Fibroblast of villous mesenchyme (primary cell): ENCODE results near the gene BLOC1S2. TPM values are rescaled to one million over a fixed set of nuclear protein-coding genes. Genes with fewer than 3 reads are reported as not detected.

Experiments used
- DNase-seq: peaks from one replicate; pipeline ENCODE4 v3.0.0-alpha.2; 2010; ENCODE audit warnings: low read depth
- H3K4me3 ChIP-seq: 2 replicates; pipeline ENCODE4 v1.5.1; 2011; ENCODE audit warnings: low read depth, mild to moderate bottlenecking, low read length
- total RNA-seq: library from RNA; depleted of rRNA; stranded (reverse); fragments of >200 nt; gene quantifications from 2 replicates; pipeline ENCODE4 v1.2.3, GENCODE V29; 2012
- TF ChIP-seq, protein P1 (sequence below): IDR thresholded peaks from 2 replicates; pipeline ENCODE4 v1.5.1; 2012; ENCODE audit warnings: low read depth, mild to moderate bottlenecking, low read length; ENCODE audit not compliant: insufficient read depth

Gene BLOC1S2
- total RNA-seq, 1 donor, result 35.0 TPM

DNA sequence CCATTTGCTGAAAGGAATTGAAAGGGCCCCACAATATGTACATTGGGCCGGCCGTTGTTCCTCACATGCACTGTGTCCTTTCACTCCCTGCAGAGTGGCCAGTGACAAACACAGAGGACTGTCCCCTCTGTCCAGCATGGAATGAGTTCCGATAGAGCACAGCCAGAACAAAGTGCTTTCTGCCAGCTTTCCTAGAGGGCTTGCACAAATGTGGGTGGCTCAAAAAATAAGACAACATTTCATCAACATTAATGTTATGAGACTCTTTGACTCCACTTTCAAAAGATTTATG lies 41.2 kb upstream of the BLOC1S2 start:
- DNase-seq, result no peak
- TF ChIP-seq, protein P1, sequence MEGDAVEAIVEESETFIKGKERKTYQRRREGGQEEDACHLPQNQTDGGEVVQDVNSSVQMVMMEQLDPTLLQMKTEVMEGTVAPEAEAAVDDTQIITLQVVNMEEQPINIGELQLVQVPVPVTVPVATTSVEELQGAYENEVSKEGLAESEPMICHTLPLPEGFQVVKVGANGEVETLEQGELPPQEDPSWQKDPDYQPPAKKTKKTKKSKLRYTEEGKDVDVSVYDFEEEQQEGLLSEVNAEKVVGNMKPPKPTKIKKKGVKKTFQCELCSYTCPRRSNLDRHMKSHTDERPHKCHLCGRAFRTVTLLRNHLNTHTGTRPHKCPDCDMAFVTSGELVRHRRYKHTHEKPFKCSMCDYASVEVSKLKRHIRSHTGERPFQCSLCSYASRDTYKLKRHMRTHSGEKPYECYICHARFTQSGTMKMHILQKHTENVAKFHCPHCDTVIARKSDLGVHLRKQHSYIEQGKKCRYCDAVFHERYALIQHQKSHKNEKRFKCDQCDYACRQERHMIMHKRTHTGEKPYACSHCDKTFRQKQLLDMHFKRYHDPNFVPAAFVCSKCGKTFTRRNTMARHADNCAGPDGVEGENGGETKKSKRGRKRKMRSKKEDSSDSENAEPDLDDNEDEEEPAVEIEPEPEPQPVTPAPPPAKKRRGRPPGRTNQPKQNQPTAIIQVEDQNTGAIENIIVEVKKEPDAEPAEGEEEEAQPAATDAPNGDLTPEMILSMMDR, result no peak
- no peak overlapping the region for H3K4me3 ChIP-seq

DNA sequence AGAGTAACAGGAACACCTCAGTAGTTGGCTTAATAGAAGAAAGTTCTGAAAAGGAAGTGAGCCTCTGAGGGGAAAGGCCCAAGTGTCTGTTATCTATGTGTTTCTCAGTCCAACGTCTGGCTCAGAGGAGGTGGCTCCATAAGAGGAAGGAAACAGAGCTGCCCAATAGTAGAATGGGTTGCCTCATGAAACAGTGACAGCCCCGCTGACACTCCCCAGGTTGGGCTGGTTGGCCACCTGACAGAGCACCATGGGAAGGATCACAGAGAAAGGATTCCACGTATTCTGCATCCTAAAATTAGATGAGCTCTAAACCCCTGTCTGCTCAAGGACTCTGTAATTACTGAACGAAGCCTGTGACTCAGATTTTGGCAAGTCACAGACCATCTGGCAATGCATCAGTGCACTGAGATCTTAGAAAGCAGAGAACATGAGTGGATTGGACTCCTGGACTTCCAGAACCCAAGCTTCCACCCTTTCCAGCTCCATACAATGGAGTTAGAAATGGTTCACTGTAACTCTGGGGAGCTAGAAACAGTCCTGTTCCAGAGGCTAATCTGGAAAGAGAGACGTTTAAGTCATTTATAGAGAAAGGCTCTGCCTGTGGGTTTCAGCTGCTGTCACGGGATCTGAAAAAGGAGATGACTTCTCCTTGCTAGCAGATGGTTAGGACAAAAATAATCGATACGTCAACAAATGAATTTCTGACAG lies 40.7 kb upstream of the BLOC1S2 start:
- no peak for DNase-seq
- TF ChIP-seq, protein P1, result no peak
- no peak overlapping the region for H3K4me3 ChIP-seq

DNA sequence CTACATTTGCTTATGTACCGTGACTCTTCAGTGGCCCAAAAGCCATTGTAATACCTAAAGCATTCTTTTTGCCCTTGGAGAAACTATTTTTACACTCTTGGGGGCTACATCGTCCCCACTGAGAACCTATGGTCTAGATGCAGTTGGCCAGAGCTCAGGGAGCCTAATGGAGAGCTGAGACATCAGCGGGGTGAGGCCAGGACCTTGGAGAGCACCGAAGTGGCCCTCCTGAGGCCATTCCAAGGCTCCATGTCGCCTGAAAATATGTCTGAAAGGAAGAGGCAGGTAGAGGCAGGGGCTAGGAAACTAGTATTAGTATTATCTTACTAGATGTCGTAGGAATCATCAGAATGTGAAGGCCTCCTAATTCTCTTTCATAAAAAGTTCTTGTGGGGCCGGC lies 38.7 kb upstream of the BLOC1S2 start:
- no peak overlapping the region for H3K4me3 ChIP-seq
- TF ChIP-seq, protein P1, result no peak
- no peak for DNase-seq

DNA sequence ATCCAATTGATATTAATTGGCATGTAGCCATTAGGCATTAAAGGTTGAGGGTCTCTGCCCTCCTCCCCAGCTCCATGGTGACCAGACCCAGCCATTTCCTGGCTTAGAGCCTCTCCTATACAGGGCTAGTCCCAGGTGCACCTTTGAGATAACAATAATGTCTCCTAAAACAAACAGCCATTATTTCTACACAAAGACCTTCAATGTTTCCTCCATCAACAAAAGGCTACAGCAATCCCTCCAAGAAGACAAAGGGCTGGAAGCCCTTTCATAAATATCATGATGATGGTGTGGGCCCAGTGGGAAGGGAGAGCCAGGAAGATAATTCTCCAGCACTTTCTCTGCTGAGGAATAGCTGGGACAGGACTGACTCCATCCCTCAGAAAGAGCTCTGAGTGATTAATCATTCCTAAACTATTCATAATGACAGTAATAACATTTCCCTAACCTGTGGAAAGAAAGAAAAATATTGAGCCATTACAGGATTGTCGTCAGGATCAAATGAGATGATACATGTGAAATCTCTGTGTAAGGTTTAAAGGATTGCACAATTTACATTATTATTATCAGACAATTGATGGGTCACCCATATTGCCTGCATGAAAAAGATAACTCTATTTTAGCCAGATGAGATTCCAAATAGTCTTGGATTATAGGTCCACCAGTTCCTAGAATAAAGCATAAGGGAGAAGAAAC lies 33.4 kb upstream of the BLOC1S2 start:
- DNase-seq, result no peak
- TF ChIP-seq, protein P1, result no peak
- no peak overlapping the region for H3K4me3 ChIP-seq

DNA sequence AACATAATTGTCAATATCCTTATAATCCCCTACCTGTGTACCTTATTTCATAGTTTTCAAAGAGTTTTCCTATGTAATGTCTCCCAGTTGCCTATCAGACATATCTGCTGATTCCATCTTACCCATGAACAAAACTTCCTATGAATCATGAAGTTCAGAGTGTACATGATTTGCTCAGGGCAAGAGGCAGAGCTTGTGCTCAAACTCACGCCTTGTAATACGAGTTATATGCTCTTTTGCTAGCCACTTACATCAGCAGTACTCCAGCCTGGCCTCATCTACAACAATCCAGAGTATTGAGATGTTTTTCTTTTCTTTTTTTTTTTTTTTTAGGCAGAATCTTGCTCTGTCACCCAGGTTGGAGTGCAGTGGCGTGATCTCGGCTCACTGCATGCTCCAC lies 31.7 kb upstream of the BLOC1S2 start:
- no peak overlapping the region for H3K4me3 ChIP-seq
- TF ChIP-seq, protein P1, result no peak
- DNase-seq, result no peak

DNA sequence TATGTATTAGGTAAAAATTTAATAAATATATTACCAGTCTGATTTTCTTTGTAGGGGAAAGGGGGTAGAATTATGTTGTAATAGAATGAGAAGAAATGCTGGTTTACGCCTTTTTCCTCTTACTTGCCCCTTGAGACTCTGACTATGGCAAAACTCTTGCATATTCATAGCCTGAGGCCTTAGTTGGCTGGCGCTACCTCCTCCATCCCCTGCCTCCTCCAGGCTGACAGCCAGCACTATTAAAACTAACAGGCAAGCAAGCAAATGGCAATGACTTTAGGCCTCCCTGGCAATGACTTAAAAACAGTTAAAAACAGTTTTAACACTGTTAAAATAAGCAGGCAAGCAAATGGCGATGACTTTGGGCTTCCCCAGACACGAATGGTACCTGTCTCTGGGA lies 29.1 kb upstream of the BLOC1S2 start:
- no peak for DNase-seq
- TF ChIP-seq, protein P1, result no peak
- no peak overlapping the region for H3K4me3 ChIP-seq

DNA sequence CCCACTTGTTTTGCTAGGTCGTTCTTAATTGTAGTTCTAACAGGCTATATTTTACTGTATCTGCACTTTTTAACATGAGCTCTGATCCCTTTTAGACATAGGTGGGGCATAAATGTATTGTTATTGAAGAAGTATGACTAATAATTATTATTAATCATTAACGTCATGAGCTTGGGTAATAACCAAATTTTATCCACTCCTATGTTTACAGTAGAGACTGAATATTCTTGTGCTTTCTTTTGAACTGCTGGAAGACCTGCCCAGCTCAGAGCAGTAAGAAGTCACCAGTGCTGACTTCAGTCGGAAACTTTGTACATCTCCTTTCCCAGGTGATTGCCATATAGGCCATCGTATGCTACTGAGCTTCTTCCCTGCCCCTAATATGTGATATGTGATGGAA lies 24.8 kb upstream of the BLOC1S2 start:
- no peak overlapping the region for H3K4me3 ChIP-seq

More for the DNA sequence above, 24.8 kb upstream of the BLOC1S2 start:
- TF ChIP-seq, protein P1, result no peak
- no peak for DNase-seq
